HEK293 (cell line): ENCODE data around the gene STUM.
A peak's percentile ranks its signal among the peaks of the same experiment; 100 is the strongest.

Experiments used
- EGR2 ChIP-seq: fragments of 450-650 bp; formaldehyde crosslinking; IDR thresholded peaks from 2 replicates; pipeline ENCODE4 v1.5.1; 2016; ENCODE audit warnings: low read depth, missing biosample characterization, missing genetic modification characterization
- HOXC10 ChIP-seq: sonication (generic); formaldehyde crosslinking; IDR thresholded peaks from 2 replicates; pipeline ENCODE4 v1.8.1; 2023; ENCODE audit warnings: mild to moderate bottlenecking, missing genetic modification reagents
- KLF17 ChIP-seq: fragments of 450-650 bp; formaldehyde crosslinking; IDR thresholded peaks from 2 replicates; pipeline ENCODE4 v1.5.1; 2016; ENCODE audit warnings: missing biosample characterization, missing genetic modification characterization
- OSR2 ChIP-seq: fragments of 450-650 bp; formaldehyde crosslinking; IDR thresholded peaks from 2 replicates; pipeline ENCODE4 v1.5.1; 2016; ENCODE audit warnings: missing biosample characterization, missing genetic modification characterization
- PRDM10 ChIP-seq: fragments of 450-650 bp; formaldehyde crosslinking; IDR thresholded peaks from 2 replicates; pipeline ENCODE4 v1.5.1; 2016; ENCODE audit warnings: missing biosample characterization, missing genetic modification characterization
- REPIN1 ChIP-seq: fragments of 450-650 bp; formaldehyde crosslinking; IDR thresholded peaks from 2 replicates; pipeline ENCODE4 v1.5.1; 2017; ENCODE audit warnings: missing biosample characterization, missing genetic modification characterization, low read depth
- SCRT1 ChIP-seq: fragments of 450-650 bp; formaldehyde crosslinking; IDR thresholded peaks from 2 replicates; pipeline ENCODE4 v1.5.1; 2016; ENCODE audit warnings: missing biosample characterization, missing genetic modification characterization, borderline replicate concordance
- SETDB1 ChIP-seq: IDR thresholded peaks from one replicate; pipeline ENCODE4 v1.6.1; 2017; ENCODE audit warnings: mild to moderate bottlenecking, low read length, moderate library complexity, mixed read lengths; ENCODE audit not compliant: insufficient read length
- TSHZ1 ChIP-seq: fragments of 450-650 bp; formaldehyde crosslinking; IDR thresholded peaks from 2 replicates; pipeline ENCODE4 v1.5.1; 2016; ENCODE audit warnings: missing biosample characterization, missing genetic modification characterization, borderline replicate concordance
- YY1 ChIP-seq: fragments of 450-650 bp; formaldehyde crosslinking; IDR thresholded peaks from 2 replicates; pipeline ENCODE4 v1.5.1; 2018; ENCODE audit warnings: missing biosample characterization, missing genetic modification characterization
- ZBTB17 ChIP-seq: fragments of 450-650 bp; formaldehyde crosslinking; IDR thresholded peaks from 2 replicates; pipeline ENCODE4 v1.5.1; 2016; ENCODE audit warnings: missing biosample characterization, missing genetic modification characterization
- ZFP3 ChIP-seq: fragments of 450-650 bp; formaldehyde crosslinking; IDR thresholded peaks from 2 replicates; pipeline ENCODE4 v1.5.1; 2016; ENCODE audit warnings: low read depth, missing biosample characterization, missing genetic modification characterization
- ZFP41 ChIP-seq: fragments of 450-650 bp; formaldehyde crosslinking; IDR thresholded peaks from 2 replicates; pipeline ENCODE4 v1.5.1; 2016; ENCODE audit warnings: missing biosample characterization, missing genetic modification characterization, borderline replicate concordance
- ZNF19 ChIP-seq: fragments of 450-650 bp; formaldehyde crosslinking; IDR thresholded peaks from 2 replicates; pipeline ENCODE4; 2016; ENCODE audit warnings: missing biosample characterization, missing genetic modification characterization, low read depth
- ZNF311 ChIP-seq: fragments of 450-650 bp; formaldehyde crosslinking; IDR thresholded peaks from 2 replicates; pipeline ENCODE4 v1.5.1; 2017; ENCODE audit warnings: missing biosample characterization, missing genetic modification characterization, borderline replicate concordance
- ZNF354C ChIP-seq: fragments of 450-650 bp; formaldehyde crosslinking; IDR thresholded peaks from 2 replicates; pipeline ENCODE4 v1.5.1; 2016; ENCODE audit warnings: missing biosample characterization, missing genetic modification characterization, low read depth, borderline replicate concordance
- ZNF366 ChIP-seq: fragments of 450-650 bp; formaldehyde crosslinking; conservative IDR thresholded peaks from 2 replicates; pipeline ENCODE4 v1.5.1; 2016; ENCODE audit warnings: missing biosample characterization, missing genetic modification characterization
- ZNF37A ChIP-seq: fragments of 450-650 bp; IDR thresholded peaks from 2 replicates; pipeline ENCODE4 v1.5.1; 2018; ENCODE audit warnings: missing biosample characterization, missing genetic modification characterization
- ZNF404 ChIP-seq: fragments of 450-650 bp; formaldehyde crosslinking; IDR thresholded peaks from 2 replicates; pipeline ENCODE4 v1.5.1; 2017; ENCODE audit warnings: missing biosample characterization, missing genetic modification characterization
- ZNF48 ChIP-seq: fragments of 450-650 bp; formaldehyde crosslinking; IDR thresholded peaks from 2 replicates; pipeline ENCODE4 v1.5.1; 2016; ENCODE audit warnings: missing biosample characterization, missing genetic modification characterization
- ZNF501 ChIP-seq: fragments of 450-650 bp; formaldehyde crosslinking; IDR thresholded peaks from 2 replicates; pipeline ENCODE4 v1.5.1; 2016; ENCODE audit warnings: missing biosample characterization, missing genetic modification characterization
- ZNF514 ChIP-seq: fragments of 450-650 bp; formaldehyde crosslinking; IDR thresholded peaks from 2 replicates; pipeline ENCODE4 v1.5.1; 2016; ENCODE audit warnings: missing biosample characterization, missing genetic modification characterization
- ZNF596 ChIP-seq: fragments of 450-650 bp; IDR thresholded peaks from 2 replicates; pipeline ENCODE4 v1.5.0; 2018; ENCODE audit warnings: missing biosample characterization, mild to moderate bottlenecking, missing genetic modification characterization, moderate library complexity
- ZNF629 ChIP-seq: fragments of 450-650 bp; formaldehyde crosslinking; IDR thresholded peaks from 2 replicates; pipeline ENCODE4 v1.5.1; 2017; ENCODE audit warnings: missing biosample characterization, missing genetic modification characterization
- ZNF654 ChIP-seq: fragments of 450-650 bp; formaldehyde crosslinking; IDR thresholded peaks from 2 replicates; pipeline ENCODE4 v1.5.1; 2016; ENCODE audit warnings: low read depth, missing biosample characterization, missing genetic modification characterization
- ZNF707 ChIP-seq: fragments of 450-650 bp; formaldehyde crosslinking; IDR thresholded peaks from 2 replicates; pipeline ENCODE4 v1.5.1; 2016; ENCODE audit warnings: missing biosample characterization, missing genetic modification characterization
- ZSCAN18 ChIP-seq: fragments of 450-650 bp; formaldehyde crosslinking; IDR thresholded peaks from 2 replicates; pipeline ENCODE4 v1.5.1; 2016; ENCODE audit warnings: missing biosample characterization, missing genetic modification characterization
- ZXDB ChIP-seq: fragments of 450-650 bp; formaldehyde crosslinking; IDR thresholded peaks from 2 replicates; pipeline ENCODE4 v1.5.1; 2016; ENCODE audit warnings: missing biosample characterization, missing genetic modification characterization
- TF ChIP-seq, protein P1 (sequence below): fragments of 450-650 bp; formaldehyde crosslinking; IDR thresholded peaks from 2 replicates; pipeline ENCODE4; 2016; ENCODE audit warnings: missing biosample characterization, missing genetic modification characterization
- TF ChIP-seq, protein P2 (sequence below): fragments of 450-650 bp; formaldehyde crosslinking; IDR thresholded peaks from 2 replicates; pipeline ENCODE4 v1.5.1; 2017; ENCODE audit warnings: missing biosample characterization, missing genetic modification characterization

STUM gene

DNA sequence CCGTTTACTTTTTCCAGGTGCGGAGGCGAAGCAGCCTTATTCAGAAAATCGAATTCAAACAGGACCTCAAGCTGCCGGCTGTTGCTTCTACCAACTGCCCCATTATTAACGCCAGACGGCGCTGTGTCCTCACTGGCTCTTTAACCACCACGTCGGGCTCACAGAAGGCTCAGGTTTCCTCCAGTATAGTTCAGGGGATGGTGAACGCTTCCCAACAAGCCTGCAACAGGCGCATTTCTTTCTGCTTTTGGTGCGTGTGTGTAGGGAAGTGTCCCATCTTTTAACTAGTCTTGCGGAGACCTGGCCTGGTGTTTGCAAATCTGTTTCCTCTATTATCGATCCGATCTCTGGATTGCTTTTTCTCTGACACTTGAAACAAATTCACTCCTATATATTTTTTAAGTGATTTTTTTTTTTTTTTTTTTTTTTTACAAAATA lies 791 bp upstream of the STUM start (continued):
- no peak for TF ChIP-seq HOXC10 (CRISPR knock-in tag)
- TF ChIP-seq, protein P1, sequence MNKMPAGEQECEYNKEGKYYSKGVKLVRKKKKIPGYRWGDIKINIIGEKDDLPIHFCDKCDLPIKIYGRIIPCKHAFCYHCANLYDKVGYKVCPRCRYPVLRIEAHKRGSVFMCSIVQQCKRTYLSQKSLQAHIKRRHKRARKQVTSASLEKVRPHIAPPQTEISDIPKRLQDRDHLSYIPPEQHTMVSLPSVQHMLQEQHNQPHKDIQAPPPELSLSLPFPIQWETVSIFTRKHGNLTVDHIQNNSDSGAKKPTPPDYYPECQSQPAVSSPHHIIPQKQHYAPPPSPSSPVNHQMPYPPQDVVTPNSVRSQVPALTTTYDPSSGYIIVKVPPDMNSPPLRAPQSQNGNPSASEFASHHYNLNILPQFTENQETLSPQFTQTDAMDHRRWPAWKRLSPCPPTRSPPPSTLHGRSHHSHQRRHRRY (tag by site-specific recombination) = no peak
- no peak for TF ChIP-seq OSR2
- TF ChIP-seq ZNF354C (tag by site-specific recombination) = no peak
- TF ChIP-seq ZNF514 = no peak
- TF ChIP-seq ZFP41 = no peak
- TF ChIP-seq ZNF48 (tag by site-specific recombination) = no peak
- TF ChIP-seq ZNF707 (tag by site-specific recombination) = no peak
- TF ChIP-seq ZNF19 = no peak
- no peak; the same call in 1 of the 2 replicates for TF ChIP-seq ZNF596
- no peak for TF ChIP-seq ZNF366 (tag by site-specific recombination)
- no peak for TF ChIP-seq ZSCAN18 (tag by site-specific recombination)
- peak; percentile 52 for TF ChIP-seq ZNF629
- TF ChIP-seq, protein P2, sequence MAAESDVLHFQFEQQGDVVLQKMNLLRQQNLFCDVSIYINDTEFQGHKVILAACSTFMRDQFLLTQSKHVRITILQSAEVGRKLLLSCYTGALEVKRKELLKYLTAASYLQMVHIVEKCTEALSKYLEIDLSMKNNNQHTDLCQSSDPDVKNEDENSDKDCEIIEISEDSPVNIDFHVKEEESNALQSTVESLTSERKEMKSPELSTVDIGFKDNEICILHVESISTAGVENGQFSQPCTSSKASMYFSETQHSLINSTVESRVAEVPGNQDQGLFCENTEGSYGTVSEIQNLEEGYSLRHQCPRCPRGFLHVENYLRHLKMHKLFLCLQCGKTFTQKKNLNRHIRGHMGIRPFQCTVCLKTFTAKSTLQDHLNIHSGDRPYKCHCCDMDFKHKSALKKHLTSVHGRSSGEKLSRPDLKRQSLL (tag by site-specific recombination) = peak; percentile 81; the same call in 1 of the 2 replicates
- TF ChIP-seq ZNF501 (tag by site-specific recombination) = peak; percentile 83
- peak; percentile 40; the same call in 1 of the 2 replicates for TF ChIP-seq EGR2 (tag by site-specific recombination)
- TF ChIP-seq YY1 (tag by site-specific recombination) = no peak; the same call in 1 of the 2 replicates
- TF ChIP-seq ZNF404 = no peak
- no peak for TF ChIP-seq ZNF37A (tag by site-specific recombination)
- no peak for TF ChIP-seq KLF17
- peak; percentile 62 for TF ChIP-seq ZXDB
- TF ChIP-seq TSHZ1 (tag by site-specific recombination) = no peak
- peak; percentile 99 for TF ChIP-seq SCRT1
- no peak for TF ChIP-seq REPIN1 (tag by site-specific recombination)
- TF ChIP-seq ZNF654 (tag by site-specific recombination) = no peak; the same call in none of the 2 replicates
- TF ChIP-seq ZFP3 (tag by site-specific recombination) = no peak
- TF ChIP-seq ZBTB17 = peak; percentile 90
- no peak for TF ChIP-seq SETDB1
- peak; percentile 70 for TF ChIP-seq PRDM10 (tag by site-specific recombination)
- TF ChIP-seq ZNF311 (tag by site-specific recombination) = no peak
